ENCODE measurements around the gene TOMM70.
"Not testable (repeated sequence)": the region's sequence is repeated elsewhere in the genome, so short reads cannot be mapped to it uniquely, and the experiment has no call there.

Gene TOMM70

DNA sequence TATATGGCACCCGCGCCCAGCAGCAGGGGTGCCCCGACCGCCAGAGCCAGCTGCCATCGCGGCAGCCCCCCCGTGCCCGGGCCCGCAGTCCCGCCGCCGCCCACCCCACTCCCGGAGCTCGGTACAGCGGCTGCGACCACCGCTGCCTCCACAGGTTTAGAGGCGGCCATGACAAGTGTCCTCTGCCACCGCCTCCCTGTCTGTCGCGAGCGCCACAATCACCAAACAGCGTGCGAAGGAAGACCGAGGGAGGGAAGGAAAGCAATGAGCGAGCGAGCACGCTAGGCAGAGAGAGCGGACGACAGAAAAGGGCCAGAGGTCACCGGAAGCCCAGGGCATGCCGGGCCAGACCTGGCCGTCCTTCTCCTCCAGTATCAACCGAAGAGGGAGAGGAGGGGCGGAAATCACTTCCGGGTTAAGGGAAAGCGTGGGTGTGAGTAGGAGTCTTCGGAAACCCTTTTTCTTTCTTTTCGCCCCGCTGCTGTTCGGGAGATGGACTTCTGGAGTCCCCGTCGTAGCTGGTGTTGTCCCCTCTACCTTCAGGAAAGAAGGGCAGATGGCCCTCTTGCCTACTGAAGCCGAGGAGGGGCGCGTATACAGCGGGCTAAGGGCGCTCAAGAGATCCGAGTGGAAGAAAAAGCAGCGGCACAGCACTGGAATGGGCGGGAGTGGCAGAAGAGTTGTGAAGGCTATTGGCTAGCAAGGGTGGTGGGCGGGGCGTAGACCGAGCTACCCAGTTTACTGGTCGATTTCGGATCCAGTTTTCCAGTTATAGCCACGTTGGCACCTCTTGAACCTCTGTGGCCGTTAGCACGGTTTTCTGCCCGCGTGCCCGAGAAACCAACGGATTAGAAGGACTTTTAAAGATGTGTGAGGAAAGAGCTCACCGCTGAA lies at the start of gene TOMM70, which contains the start of gene LNP1:
Gene TOMM70 (minus strand): TSS at position 310 of the 894 bp plus-strand sequence. CDS start 140 bp downstream, at position 170.
Gene LNP1 (plus strand): TSS at position 760 of the 894 bp plus-strand sequence. CDS start 28,191 bp downstream, outside the sequence.
- peak; percentile 94 for DNase-seq

DNA sequence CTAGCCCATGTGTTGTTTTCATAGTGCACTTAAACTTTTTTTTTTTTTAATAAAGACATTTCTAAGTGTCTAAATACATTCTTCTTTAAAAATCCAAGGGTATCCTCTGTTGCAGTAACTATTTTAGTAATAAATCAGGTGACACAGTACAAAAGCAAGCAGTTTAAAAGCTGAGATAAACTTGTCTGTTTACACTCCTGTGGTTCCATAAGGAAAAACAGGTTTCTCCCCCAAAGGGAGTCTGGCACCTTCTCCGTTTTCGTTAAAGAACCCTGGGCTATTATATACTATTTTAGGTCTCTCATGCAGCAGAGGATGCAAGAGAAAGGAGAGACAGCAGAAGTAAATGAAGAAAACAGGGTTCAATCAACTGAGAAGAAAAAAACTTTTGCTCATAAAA lies 48.3 kb upstream of the TOMM70 start:
- no peak for DNase-seq

DNA sequence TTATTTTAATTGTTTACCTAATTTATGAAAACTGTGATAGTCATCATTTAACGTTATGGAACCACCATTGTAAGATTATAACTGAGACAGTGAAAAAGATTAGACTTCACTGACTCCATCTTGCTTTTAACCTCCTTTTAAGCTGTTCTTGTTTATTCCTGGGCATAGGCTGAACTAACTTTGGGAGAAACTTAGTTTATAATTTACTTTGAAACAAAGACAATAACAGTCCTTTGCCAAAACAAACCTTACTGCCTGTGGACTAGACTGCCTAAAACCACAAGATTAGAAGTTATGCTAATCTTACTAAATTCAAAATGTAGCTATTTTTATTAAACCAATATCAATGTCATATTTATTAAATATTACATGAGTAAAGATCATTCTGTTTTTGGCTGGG lies 47.2 kb upstream of the TOMM70 start:
- no peak for DNase-seq

DNA sequence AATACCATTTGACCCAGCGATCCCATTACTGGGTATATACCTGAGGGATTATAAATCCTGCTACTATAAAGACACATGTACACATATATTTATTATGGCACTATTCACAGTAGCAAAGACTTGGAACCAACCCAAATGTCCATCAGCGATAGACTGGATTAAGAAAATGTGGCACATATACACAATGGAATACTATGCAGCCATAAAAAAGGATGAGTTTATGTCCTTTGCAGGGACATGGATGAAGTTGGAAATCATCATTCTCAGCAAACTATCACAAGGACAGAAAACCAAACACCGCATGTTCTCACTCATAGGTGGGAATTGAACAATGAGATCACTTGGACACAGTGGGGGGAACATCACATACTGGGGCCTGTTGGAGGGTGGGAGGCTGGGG lies 46.2 kb upstream of the TOMM70 start:
- not testable (repeated sequence) for DNase-seq

DNA sequence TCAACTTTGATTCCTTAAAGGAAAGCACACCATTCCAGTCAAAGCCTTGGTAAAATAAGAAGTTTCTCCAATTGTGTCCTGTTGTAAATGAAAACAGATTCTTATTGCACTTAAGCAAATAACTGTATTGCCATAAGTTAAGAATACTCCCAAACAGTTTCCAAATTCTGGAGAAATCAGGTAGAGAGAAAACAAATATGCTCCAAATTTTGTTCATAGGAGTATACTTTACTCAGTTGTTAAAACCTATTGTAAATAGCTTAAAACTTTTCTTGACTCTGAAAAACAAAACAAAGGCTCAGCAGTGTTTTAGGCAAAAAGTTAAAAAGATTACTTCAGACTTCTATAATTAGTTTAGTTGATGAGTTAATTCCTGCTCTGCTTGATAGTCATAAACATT lies 42.8 kb upstream of the TOMM70 start:
- no peak for DNase-seq

DNA sequence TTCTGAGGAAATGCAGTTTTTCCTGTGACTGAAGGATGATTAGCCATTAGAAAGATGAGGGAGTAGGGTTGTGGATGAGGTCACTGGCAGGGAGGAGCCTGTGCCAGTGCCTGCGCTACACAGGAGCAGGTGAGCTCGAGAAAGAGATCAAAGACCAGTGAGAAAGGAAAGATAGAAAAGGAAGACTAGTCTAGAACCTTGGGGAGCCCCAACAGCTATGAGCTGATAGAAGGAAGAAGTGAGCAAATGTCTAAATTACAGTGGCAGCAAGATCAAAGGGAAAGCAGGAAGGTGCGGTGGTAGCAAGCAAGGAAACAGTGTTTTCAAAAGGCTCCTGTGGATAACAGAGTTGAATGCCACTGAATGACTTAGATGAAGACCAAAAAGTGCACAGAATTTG lies 40.0 kb upstream of the TOMM70 start:
- DNase-seq, result no peak

DNA sequence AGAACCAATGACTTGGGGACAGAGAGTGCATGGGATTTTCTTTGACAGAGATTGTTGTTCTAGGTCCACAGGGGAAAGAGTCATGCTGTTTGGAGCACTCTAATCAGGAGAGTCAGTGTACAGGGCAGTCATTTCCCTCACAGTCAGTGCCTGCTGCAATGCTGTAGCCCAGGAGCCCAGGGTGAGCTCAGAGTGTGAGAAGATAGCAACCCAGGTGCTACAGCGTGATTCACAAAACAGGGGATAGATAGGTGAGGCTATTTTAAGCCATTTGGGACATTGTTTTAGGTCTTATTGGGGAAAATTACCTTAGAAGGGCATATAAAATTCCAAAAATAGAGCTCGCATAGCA lies 37.7 kb upstream of the TOMM70 start:
- no peak for DNase-seq

DNA sequence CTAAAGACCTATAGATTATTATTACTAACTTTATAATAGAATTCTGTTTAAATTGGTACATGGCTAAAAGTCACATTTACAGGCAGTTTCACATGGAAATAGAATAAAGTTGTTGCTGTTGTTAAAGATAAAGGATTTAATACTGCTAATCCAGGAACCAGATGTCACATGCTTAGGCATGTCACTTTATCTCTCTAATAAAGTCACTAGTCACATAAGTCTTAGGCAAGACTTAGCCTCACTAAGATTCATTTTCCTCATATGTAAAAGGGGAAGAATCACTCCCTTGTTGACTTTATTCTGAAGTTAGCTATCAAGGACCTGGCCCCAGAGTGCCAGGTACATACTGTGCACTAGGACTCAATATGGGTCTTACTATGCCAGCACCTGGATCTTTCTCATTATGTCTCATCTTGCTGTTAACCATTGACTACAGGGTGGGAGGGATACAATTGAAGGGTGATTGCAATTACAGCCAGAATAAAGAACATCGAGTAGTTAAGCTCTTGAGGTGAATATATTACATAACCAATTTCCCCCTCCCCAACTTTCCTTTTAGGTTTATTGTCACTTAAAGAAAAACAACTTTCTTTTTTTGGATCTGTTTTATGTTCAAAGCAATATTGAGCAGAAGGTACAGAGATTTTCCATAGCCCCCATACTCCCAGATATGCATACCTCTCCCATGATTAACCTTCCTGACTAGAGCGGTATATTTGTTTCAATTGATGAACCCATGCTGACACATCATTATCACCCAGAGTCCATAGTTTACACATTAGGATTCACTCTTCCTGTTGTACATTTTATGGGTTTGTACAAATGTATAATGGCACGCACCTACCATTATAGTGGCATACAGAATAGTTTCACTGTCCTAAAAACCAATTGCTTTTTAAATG lies 37.1 kb upstream of the TOMM70 start:
- no peak for DNase-seq

DNA sequence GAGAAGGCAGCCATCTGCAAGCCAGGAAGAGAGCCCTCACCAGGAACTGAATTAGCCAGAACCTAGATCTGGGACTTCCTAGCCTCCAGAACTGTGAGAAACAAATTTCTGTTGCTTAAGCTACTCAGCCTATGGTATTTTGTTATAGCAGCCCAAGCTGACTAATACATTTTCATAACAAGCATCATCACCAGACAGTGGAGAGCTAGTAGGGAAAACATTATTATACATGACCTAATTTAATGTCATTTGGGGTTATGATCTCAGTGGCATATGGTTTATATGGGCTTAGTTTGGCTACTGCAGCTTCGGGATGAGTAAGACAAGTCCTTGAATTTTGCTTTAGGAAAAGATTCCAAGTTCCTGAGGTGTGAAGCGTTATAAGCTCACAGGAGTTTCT lies 36.1 kb upstream of the TOMM70 start:
- DNase-seq, result no peak

DNA sequence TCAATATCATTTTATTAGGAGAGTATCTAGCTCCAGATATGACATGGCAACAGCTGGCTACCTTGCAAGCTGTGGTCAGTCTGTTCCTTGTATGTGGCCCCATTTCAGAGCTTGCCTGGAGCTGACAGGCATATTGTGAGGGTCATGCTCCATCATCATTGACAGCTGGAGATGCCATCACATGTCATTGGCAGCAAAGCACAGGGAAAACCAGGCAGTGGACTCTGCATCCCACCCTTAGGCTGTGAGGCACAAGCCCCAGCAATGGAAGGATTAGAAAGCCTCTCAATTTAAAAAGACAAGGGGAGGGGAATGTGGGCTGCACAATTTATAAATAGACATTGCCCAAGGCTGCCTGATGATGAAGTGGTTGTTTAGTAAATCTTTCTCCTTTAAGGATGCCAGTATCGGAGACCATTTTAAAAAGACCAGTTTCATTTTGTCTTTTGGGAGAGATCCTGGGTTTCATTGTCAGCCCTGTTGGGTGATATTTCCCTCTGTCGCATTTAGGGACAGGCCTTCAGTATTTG lies 28.4 kb upstream of the TOMM70 start:
- no peak for DNase-seq

DNA sequence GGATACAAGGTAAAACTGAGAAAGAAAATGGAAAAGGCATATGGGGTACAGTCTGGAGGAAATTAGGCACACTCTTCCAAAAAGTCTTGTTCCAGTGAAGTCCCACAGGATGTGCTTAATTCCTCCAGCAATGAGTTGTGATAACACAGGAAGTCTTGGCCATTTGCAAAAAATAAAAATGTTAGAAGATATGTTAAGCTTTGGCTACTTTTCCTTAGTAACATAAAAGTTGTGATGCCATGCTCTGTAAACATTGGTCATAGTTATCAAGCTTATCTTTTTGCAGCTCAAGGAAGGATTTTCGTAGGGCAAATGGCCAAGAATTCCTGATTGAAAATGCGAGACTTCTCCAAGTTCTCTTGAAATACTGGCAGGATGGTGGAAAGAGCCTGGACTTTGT lies 26.8 kb upstream of the TOMM70 start:
- peak; percentile 81 for DNase-seq

DNA sequence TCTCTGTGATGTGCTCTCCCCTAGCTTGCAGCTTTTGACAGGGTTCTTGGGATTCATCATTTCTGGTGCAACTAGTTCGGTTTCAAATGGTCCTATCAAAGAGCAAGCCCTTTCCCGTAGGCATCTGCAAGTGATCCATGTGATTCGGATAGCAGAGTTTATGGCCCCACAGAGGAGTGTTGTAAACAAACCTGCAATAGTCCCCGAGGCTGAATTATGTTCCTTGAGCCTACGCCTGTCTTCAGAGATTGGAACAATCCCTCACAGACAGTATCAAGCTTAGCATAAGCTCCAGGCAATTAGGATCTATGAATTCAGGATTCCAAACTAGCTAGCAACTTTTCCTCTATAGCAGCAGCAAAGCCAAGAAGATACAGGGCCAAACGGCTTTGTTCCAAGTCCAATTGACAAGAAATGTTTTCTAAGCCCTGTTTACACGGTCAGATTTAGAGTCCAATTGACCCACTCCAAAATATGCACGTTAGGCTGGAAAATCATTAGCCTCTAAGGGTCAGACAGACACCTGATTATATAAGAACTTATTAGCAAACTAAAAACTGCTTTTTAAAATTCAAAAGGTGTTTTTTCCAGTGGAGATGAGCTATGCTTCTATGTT lies 25.3 kb upstream of the TOMM70 start:
- no peak for DNase-seq

DNA sequence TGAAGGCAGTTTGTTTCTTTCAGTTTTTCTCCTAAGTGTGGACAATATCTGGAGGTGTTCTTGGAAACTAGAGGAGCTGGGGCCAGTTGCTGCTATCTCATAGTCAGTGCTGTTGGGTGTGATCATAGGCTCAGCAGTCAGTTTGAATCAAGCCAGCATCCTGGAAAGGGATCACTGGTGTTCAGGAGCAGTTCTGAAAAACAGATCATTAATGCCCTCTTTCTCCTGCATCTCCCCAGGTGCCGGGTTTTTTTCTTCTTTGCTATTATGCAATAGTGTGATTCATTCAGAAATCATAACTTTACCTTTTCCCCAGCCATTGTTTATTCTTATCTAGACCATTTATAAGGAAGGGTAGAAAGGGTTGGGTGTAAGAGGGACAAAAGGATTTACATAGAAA lies 24.4 kb upstream of the TOMM70 start:
- peak; percentile 36 for DNase-seq

DNA sequence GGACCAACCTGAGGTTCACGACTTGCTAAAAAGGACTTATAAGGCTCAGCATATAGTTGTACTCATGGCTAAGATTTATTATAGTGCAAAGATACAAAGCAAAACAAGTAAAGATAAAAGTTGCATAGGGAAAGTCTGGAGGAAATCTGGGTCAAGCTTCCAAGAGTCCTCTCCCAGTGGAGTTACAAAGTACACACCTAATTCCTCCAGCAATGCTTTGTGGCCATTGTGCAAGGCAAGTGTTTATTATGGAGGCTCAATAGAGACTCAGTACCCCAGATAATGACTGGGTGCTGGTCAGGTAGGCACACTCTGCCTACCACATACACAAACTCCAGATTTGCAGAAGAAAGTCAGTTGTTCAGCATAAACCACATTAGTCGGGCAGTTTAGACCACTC lies 23.4 kb upstream of the TOMM70 start:
- no peak for DNase-seq

DNA sequence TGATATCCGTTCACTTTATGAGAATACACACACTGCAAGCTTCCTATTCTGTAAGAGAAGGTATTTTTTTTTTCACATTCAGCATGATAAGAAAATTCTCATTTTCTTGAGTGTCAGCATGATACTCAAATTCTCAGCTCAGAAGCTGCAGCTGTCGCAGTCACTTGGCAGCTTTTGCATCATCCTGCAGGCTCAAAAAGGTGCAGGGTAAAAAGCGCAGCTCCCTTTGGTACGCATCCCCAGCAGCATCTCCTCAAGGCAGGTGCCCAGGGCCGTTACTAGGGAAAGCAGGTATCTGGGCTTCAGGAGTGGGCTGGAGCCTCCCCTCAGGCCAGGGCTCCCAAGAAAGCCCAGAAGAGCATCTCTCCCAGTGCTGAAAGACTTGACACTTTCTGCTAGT lies 22.7 kb upstream of the TOMM70 start:
- DNase-seq, result no peak

DNA sequence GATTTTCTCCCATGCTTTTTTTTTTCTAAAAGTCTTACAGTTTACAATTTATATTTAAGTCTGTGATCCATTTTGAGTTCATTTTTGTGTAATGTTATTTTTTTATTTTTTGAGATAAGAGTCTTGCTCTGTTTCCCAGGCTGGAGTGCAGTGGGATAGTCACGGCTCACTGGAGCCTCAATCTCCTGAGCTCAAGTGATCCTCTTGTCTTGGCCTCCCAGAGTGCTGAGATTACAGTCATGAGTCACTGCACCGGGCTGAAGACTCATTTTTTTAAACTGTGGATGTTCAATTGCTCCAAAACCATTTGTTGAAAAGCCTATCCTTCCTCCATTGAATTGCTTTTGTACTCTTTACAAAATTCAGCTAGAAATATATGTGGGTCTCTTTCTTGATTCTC lies 20.0 kb upstream of the TOMM70 start:
- peak; percentile 26 for DNase-seq

DNA sequence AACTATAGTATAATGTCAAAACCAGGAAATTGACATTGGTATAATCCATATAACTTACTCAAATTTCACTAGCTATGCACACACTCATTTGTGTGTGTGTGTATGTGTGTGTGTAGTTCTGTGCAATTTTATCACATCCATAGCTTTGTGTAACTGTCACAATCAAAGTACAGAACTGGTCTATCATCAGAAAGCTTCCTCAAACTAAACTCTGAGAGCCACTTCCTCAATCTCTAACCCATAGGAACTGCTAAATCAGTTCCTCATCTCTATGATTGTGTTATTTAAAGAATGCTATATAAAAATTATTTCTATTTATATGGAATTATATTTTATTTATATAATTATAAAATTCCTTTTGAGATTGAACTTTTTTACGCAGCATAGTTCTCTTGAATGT lies 18.5 kb upstream of the TOMM70 start:
- DNase-seq, result no peak

DNA sequence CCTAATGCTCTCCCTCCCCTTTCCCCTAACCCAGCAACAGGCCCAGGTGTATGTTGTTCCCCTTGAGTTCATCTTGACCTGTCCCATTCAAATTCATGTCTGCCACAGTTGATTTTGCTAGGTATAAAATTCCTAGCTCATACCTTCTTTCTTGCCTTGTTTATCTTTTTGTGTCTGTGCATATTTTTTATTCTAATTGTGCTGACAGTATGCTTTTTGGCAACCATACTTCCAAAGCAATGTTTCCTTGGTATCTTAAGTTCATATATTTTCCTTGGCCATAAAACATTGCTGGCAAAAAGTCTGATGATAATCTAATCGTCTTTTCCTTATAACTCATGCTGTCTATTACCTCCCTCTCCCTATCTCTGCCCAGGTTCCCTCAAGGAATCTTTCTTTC lies 16.0 kb upstream of the TOMM70 start:
- no peak for DNase-seq

DNA sequence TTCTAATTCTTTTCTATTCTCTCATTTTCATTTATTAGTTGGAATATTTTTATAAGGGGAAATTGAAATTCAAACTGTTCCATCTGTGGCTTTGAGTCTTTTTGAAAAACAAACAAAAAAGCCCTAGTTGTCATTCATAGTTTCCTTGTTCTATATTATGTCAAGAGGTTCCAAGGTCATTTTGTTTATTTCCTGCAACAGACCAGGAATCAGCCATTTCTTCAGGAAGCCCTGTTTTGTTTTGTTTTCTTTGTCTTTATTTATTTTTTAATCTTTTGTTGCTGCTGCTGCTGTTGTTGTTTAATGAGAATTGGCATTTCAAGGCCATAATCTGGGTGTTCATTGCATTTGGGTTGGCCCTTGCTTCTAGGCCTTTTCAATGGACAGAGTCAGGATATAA lies 15.3 kb upstream of the TOMM70 start:
- DNase-seq, result no peak

DNA sequence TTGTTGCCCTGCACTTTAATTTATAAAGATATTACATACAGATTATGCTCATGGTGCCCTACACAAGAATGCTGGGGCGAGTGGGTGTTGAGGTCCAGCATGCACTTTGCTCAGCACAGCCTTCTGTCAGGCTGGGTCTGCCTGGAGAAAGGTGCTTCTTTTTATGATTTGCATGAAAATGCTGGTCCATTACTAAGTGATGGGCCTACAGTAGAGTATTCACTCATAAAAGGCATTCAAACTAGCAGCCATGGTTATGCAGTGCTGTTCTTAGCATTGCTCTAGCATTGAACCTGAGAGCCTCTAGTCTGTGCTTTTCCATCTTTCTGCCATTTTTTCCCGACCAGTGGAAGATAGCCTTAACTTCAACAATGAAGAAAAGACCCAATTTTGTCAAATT lies 12.7 kb upstream of the TOMM70 start:
- DNase-seq, result no peak

DNA sequence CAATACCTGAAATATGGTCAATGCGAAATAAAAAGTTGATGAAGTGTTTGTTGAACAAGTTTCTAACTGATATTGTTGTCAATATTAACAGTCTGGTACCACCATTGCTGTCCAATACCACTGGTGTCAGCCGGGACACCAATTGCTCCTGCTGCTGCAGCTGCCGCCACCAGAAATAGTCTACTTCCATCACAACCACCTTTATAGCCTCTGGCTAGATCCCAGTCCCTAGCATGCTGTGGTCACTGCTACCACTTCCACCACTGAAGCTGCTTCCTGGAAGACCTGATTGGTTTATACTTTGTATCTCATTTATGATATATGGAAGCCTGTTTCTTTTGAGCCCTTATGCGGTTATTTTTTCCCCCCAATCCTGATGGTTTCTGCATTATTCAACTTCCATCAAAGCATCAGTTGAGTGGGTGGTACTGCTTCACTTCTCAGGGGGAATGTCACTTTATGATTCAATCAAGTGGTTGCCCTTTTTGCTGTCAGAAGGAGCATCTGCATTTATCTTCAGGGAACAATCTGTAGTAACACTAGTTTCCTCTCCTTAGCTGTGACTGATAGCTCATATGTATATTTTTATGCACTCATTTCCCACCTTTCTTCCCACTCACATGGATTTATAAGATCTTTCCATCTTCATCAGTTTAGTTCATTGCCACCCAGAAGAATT lies 12.2 kb upstream of the TOMM70 start:
- no peak for DNase-seq
